Ishikawa (cell line): Measurements from ENCODE around the gene UBE4B.

ENCODE experiments used
- CREB1 ChIP-seq: IDR thresholded peaks from 2 replicates; pipeline ENCODE4 v1.6.1; 2012; ENCODE audit warnings: low read depth
- EP300 ChIP-seq: IDR thresholded peaks from 2 replicates; pipeline ENCODE4 v1.6.1; 2012; ENCODE audit warnings: borderline replicate concordance
- FOXM1 ChIP-seq: IDR thresholded peaks from 2 replicates; pipeline ENCODE4 v1.6.1; 2012; ENCODE audit warnings: low read depth, borderline replicate concordance
- MAX ChIP-seq: IDR thresholded peaks from 2 replicates; pipeline ENCODE4 v1.6.1; 2012
- REST ChIP-seq: IDR thresholded peaks from 2 replicates; pipeline ENCODE4 v1.6.1; 2012; ENCODE audit warnings: low read depth, mild to moderate bottlenecking
- TAF1 ChIP-seq: IDR thresholded peaks from 2 replicates; pipeline ENCODE4 v1.6.1; 2012; ENCODE audit warnings: low read depth, mild to moderate bottlenecking

GRCh38 chr1:10080523-10080922 is 47.8 kb downstream of the UBE4B start:
- TF ChIP-seq REST (no peak), MAX (no peak), EP300 (no peak), FOXM1 (no peak), TAF1 (no peak), CREB1 (no peak)
